Measurements from ENCODE around the gene SPEG. TPM values are rescaled to one million over a fixed set of nuclear protein-coding genes. Genes with fewer than 3 reads are reported as not detected.

Gene SPEG
- total RNA-seq, 2 donors from 2014 or later = 2.9 to 3.6 TPM

- no peak overlapping the region for H3K4me3 ChIP-seq
- no peak for ATAC-seq
- intact Hi-C loops (cut with DNase I) = no loop called here
- peaks cover 0 to 5% of the 10 kb centered on the region in 2 donors for H3K27me3 ChIP-seq
- H3K27ac ChIP-seq = no peak overlapping the region
- no peaks in the 10 kb centered on the region for H3K4me1 ChIP-seq
- 83 to 89% methylated on average over 13 to 21 of the region's 23 CpGs for WGBS, 2 donors
- no peak for DNase-seq
- H3K36me3 ChIP-seq (replicated peaks in 1 of 2; ENCODE audit: insufficient read depth in 1 of 2, low read depth in 2 of 2) = no peaks in the 10 kb centered on the region
- TF ChIP-seq CTCF (IDR thresholded peaks at IDR 0.05) (no peak), POLR2A (IDR thresholded peaks at IDR 0.05) (no peak)
- H3K9me3 ChIP-seq = no peaks in the 10 kb centered on the region
Measured at GRCh38 chr2:219490186-219490585, 55.5 kb downstream of the SPEG start.

- Histone ChIP-seq H3K36me3 (replicated peaks in 1 of 2; ENCODE audit: insufficient read depth in 1 of 2, low read depth in 2 of 2) (no peaks in the 10 kb centered on the region), H3K27me3 (peaks cover 0 to 4% of the 10 kb centered on the region in 2 donors), H3K27ac (no peak overlapping the region), H3K4me1 (no peaks in the 10 kb centered on the region), H3K9me3 (no peaks in the 10 kb centered on the region), H3K4me3 (no peak overlapping the region)
- ATAC-seq (no peak), DNase-seq (no peak)
- intact Hi-C loops (cut with DNase I) = no loop called here
- WGBS, 2 donors = 60 to 77% methylated on average over 3 to 9 of the region's 10 CpGs
- TF ChIP-seq CTCF (IDR thresholded peaks at IDR 0.05) = no peak
- no peak for TF ChIP-seq POLR2A (IDR thresholded peaks at IDR 0.05)
Measured at GRCh38 chr2:219490600-219491130, 56.0 kb downstream of the SPEG start.

- no peak for TF ChIP-seq POLR2A (IDR thresholded peaks at IDR 0.05)
- TF ChIP-seq CTCF (IDR thresholded peaks at IDR 0.05) = no peak
- Histone ChIP-seq H3K27ac (no peak overlapping the region), H3K36me3 (replicated peaks in 1 of 2; ENCODE audit: insufficient read depth in 1 of 2, low read depth in 2 of 2) (no peaks in the 10 kb centered on the region), H3K4me3 (no peak overlapping the region), H3K27me3 (peaks cover 0 to 4% of the 10 kb centered on the region in 2 donors), H3K4me1 (no peaks in the 10 kb centered on the region), H3K9me3 (no peaks in the 10 kb centered on the region)
- WGBS, 2 donors = 72 to 79% methylated on average over 11 to 12 of the region's 14 CpGs
- no peak for ATAC-seq
- intact Hi-C loops (cut with DNase I) = no loop called here
- no peak for DNase-seq
Measured at GRCh38 chr2:219491278-219491963, 56.8 kb downstream of the SPEG start.

GRCh38 chr2:219492575-219492974 is 57.9 kb downstream of the SPEG start:
- Histone ChIP-seq H3K9me3 (no peaks in the 10 kb centered on the region), H3K4me3 (no peak overlapping the region), H3K27me3 (peaks cover 0 to 4% of the 10 kb centered on the region in 2 donors), H3K36me3 (replicated peaks in 1 of 2; ENCODE audit: insufficient read depth in 1 of 2, low read depth in 2 of 2) (no peaks in the 10 kb centered on the region), H3K27ac (no peak overlapping the region), H3K4me1 (peaks cover 10% of the 10 kb centered on the region)
- DNase-seq = no peak
- no peak for ATAC-seq
- 68 to 70% methylated on average over 2 to 18 of the region's 20 CpGs for WGBS, 2 donors
- TF ChIP-seq CTCF (IDR thresholded peaks at IDR 0.05) (no peak), POLR2A (IDR thresholded peaks at IDR 0.05) (no peak)
- intact Hi-C loops (cut with DNase I) = no loop called here

- Histone ChIP-seq H3K9me3 (no peaks in the 10 kb centered on the region), H3K27me3 (peaks cover 0 to 4% of the 10 kb centered on the region in 2 donors), H3K36me3 (replicated peaks in 1 of 2; ENCODE audit: insufficient read depth in 1 of 2, low read depth in 2 of 2) (no peaks in the 10 kb centered on the region), H3K27ac (no peak overlapping the region), H3K4me1 (peaks cover 12% of the 10 kb centered on the region), H3K4me3 (no peak overlapping the region)
- ATAC-seq (no peak), DNase-seq (no peak)
- intact Hi-C loops (cut with DNase I) = no loop called here
- WGBS, 2 donors = 84 to 88% methylated on average over 5 of the region's 5 CpGs
- TF ChIP-seq POLR2A (IDR thresholded peaks at IDR 0.05) = no peak
- no peak for TF ChIP-seq CTCF (IDR thresholded peaks at IDR 0.05)
Measured at GRCh38 chr2:219493086-219493485, 58.4 kb downstream of the SPEG start.

Measured in body of pancreas (tissue), 4 donors.